Breast epithelium (tissue), 4 donors: Measurements from ENCODE around the gene ZNF438. TPM values are rescaled to one million over a fixed set of nuclear protein-coding genes. Genes with fewer than 3 reads are reported as not detected.

Experiments
- DNase-seq, 2 donors: peaks; one replicate each; pipeline ENCODE4 v3.0.0-alpha.2; 2019; ENCODE audit warnings: low spot score in 2 of 2
- H3K27ac ChIP-seq, 2 donors: fragments of 200-600 bp; sonication (generic) in 1 of 2; one replicate each; pipeline ENCODE4 v1.5.1; 2016 to 2019; ENCODE audit warnings: mild to moderate bottlenecking in 1 of 2
- H3K27me3 ChIP-seq, 2 donors: fragments of 200-600 bp; sonication (generic) in 1 of 2; one replicate each; pipeline versions ENCODE4 v1.5.1 to v1.6.0; 2017 to 2019; ENCODE audit warnings: control low read depth in 1 of 2, mild to moderate bottlenecking in 1 of 2
- H3K36me3 ChIP-seq: fragments of 200-600 bp; one replicate; pipeline ENCODE4 v1.5.1; 2019
- H3K4me1 ChIP-seq, 2 donors: fragments of 200-600 bp; sonication (generic); one replicate each; pipeline ENCODE4 v1.5.1; 2016 to 2019; ENCODE audit warnings: control low read depth in 1 of 2
- H3K4me3 ChIP-seq, 3 donors: fragments of 200-600 bp; sonication (generic); 1 replicate in 2 of 3; 2 replicates in 1 of 3; pipeline ENCODE4 v1.5.1; 2016 to 2019; ENCODE audit warnings: mild to moderate bottlenecking in 3 of 3, moderate library complexity in 2 of 3
- H3K9me3 ChIP-seq, 2 donors: fragments of 200-600 bp; sonication (generic) in 1 of 2; one replicate each; pipeline ENCODE4 v1.5.1; 2016 to 2019; ENCODE audit warnings: control low read depth in 1 of 2
- CTCF ChIP-seq, 3 donors: fragments of 450-650 bp; IDR thresholded peaks; one replicate each; pipeline ENCODE4 v1.5.1; 2016 to 2017; ENCODE audit warnings: antibody characterized with exemption in 3 of 3, mild to moderate bottlenecking in 3 of 3, moderate library complexity in 3 of 3
- POLR2A ChIP-seq: fragments of 450-650 bp; IDR thresholded peaks from one replicate; pipeline ENCODE4 v1.6.1; 2016; ENCODE audit warnings: antibody characterized with exemption, mild to moderate bottlenecking, moderate library complexity
- POLR2AphosphoS5 ChIP-seq, 3 donors: sonication (generic); formaldehyde crosslinking; IDR thresholded peaks; one replicate each; pipeline ENCODE4 v1.6.1; 2017; ENCODE audit warnings: antibody characterized with exemption in 3 of 3
- intact Hi-C: fragments of 100-400 bp; cut with DNase I; formaldehyde crosslinking; loops from one replicate; pipeline ENCODE4 v1.15.1; 2023; ENCODE audit warnings: low total_unique reads
- total RNA-seq, 3 donors: library from RNA; depleted of rRNA; stranded (reverse); fragments of >200 nt; gene quantifications; one replicate each; pipeline ENCODE4 v1.1.0, GENCODE V29; 2016

ZNF438 gene
- total RNA-seq, 3 donors from 2014 or later, result 8.8 to 34.6 (median 10.0) TPM

- H3K27me3 ChIP-seq, result peaks cover 0 to 7% of the 10 kb centered on the region in 2 donors
- H3K4me3 ChIP-seq, result no peak overlapping the region
- no peaks in the 10 kb centered on the region for H3K4me1 ChIP-seq
- no peaks in the 10 kb centered on the region for H3K9me3 ChIP-seq
- H3K36me3 ChIP-seq, result no peaks in the 10 kb centered on the region
- TF ChIP-seq CTCF (IDR thresholded peaks at IDR 0.05) (no peak), POLR2A (no peak)
- H3K27ac ChIP-seq, result no peak overlapping the region
- no peak for DNase-seq
- intact Hi-C loops, result no loop called here
These were observed 205.0 kb downstream of the ZNF438 start for GRCh38 chr10:30826679-30827078.

- TF ChIP-seq POLR2AphosphoS5 (IDR thresholded peaks at IDR 0.05) (no peak), CTCF (IDR thresholded peaks at IDR 0.05) (no peak), POLR2A (no peak)
- intact Hi-C loops, result no loop called here
- DNase-seq, result no peak
These were observed 206.2 kb downstream of the ZNF438 start for GRCh38 chr10:30825495-30825894.

DNA sequence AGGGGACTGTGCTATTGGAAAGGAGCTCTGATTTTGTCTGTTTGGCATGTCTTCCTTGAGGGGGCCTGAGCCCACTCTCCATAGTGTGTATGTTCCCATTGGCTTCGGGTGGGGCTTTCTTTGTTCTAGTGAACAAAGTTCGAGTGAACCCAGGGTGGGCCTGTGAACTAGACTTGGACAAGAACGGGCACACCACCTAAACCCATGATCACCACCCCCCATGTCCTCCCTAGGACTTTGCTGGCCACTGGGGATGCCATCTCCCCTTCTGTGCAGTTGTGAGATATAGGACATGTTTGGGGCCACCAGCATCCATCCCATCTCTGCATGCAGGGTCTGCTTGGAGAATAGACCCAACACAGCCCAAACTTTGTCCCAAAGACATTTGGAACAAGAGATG lies 206.6 kb downstream of the ZNF438 start:
- no peaks in the 10 kb centered on the region for H3K4me1 ChIP-seq
- H3K4me3 ChIP-seq, result no peak overlapping the region
- intact Hi-C loops, result no loop called here
- H3K36me3 ChIP-seq, result no peaks in the 10 kb centered on the region
- no peak for TF ChIP-seq CTCF (IDR thresholded peaks at IDR 0.05)
- TF ChIP-seq POLR2A, result no peak
- TF ChIP-seq POLR2AphosphoS5 (IDR thresholded peaks at IDR 0.05), result no peak
- no peak for DNase-seq
- no peak overlapping the region for H3K27ac ChIP-seq
- peaks cover 0 to 7% of the 10 kb centered on the region in 2 donors for H3K27me3 ChIP-seq
- H3K9me3 ChIP-seq, result no peaks in the 10 kb centered on the region

More at GRCh38 chr10:30825495-30825894, 206.2 kb downstream of the ZNF438 start:
- peaks cover 0 to 7% of the 10 kb centered on the region in 2 donors for H3K27me3 ChIP-seq
- no peak overlapping the region for H3K27ac ChIP-seq
- H3K36me3 ChIP-seq, result no peaks in the 10 kb centered on the region
- no peak overlapping the region for H3K4me3 ChIP-seq
- no peaks in the 10 kb centered on the region for H3K9me3 ChIP-seq
- H3K4me1 ChIP-seq, result no peaks in the 10 kb centered on the region

DNA sequence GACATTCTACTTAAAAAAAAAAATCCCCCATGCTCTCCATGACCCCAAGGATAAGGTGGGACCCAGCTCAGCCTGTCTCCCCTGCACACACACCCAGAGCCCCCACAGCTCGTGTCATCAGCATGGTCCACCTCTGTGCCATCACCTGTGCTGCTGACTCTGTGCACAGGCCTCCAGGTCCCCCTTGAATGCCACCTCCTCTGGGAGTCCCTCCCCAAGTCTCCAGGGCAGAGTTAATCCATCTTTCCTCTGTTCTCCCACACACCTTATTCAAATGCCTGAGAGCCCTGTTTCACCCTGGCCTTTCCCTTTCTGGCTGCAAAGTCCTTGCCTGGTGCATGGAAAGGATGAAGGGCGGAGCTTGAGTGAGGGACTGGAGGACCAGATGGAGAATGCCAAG lies 208.0 kb downstream of the ZNF438 start:
- Histone ChIP-seq H3K9me3 (no peaks in the 10 kb centered on the region), H3K36me3 (no peaks in the 10 kb centered on the region), H3K4me1 (no peaks in the 10 kb centered on the region), H3K27me3 (peaks cover 0 to 7% of the 10 kb centered on the region in 2 donors), H3K4me3 (no peak overlapping the region), H3K27ac (no peak overlapping the region)
- TF ChIP-seq POLR2AphosphoS5 (IDR thresholded peaks at IDR 0.05) (no peak), CTCF (IDR thresholded peaks at IDR 0.05) (no peak), POLR2A (no peak)
- DNase-seq, result no peak
- intact Hi-C loops, result no loop called here

- no peak for TF ChIP-seq POLR2AphosphoS5 (IDR thresholded peaks at IDR 0.05)
- TF ChIP-seq POLR2A, result no peak
- TF ChIP-seq CTCF (IDR thresholded peaks at IDR 0.05), result no peak
- intact Hi-C loops, result no loop called here
- H3K27ac ChIP-seq, result no peak overlapping the region
- no peaks in the 10 kb centered on the region for H3K36me3 ChIP-seq
- H3K4me3 ChIP-seq, result no peak overlapping the region
- no peak for DNase-seq
- H3K9me3 ChIP-seq, result no peaks in the 10 kb centered on the region
- peaks cover 0 to 10% of the 10 kb centered on the region in 2 donors for H3K27me3 ChIP-seq
- no peaks in the 10 kb centered on the region for H3K4me1 ChIP-seq
These were observed 208.8 kb downstream of the ZNF438 start for GRCh38 chr10:30822693-30823465.
